Measurements from ENCODE around the gene MARCHF6. TPM values are rescaled to one million over a fixed set of nuclear protein-coding genes. Genes with fewer than 3 reads are reported as not detected.
A peak's percentile ranks its signal among the peaks of the same experiment; 100 is the strongest.
"Not testable (repeated sequence)": the region's sequence is repeated elsewhere in the genome, so short reads cannot be mapped to it uniquely, and the experiment has no call there.

MARCHF6 gene, protein sequence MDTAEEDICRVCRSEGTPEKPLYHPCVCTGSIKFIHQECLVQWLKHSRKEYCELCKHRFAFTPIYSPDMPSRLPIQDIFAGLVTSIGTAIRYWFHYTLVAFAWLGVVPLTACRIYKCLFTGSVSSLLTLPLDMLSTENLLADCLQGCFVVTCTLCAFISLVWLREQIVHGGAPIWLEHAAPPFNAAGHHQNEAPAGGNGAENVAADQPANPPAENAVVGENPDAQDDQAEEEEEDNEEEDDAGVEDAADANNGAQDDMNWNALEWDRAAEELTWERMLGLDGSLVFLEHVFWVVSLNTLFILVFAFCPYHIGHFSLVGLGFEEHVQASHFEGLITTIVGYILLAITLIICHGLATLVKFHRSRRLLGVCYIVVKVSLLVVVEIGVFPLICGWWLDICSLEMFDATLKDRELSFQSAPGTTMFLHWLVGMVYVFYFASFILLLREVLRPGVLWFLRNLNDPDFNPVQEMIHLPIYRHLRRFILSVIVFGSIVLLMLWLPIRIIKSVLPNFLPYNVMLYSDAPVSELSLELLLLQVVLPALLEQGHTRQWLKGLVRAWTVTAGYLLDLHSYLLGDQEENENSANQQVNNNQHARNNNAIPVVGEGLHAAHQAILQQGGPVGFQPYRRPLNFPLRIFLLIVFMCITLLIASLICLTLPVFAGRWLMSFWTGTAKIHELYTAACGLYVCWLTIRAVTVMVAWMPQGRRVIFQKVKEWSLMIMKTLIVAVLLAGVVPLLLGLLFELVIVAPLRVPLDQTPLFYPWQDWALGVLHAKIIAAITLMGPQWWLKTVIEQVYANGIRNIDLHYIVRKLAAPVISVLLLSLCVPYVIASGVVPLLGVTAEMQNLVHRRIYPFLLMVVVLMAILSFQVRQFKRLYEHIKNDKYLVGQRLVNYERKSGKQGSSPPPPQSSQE
- total RNA-seq: 100 to 1,000 TPM; 197 to 198 TPM
- 10 to 100 TPM; 31.5 to 44.0 (median 38.0) TPM for polyA plus RNA-seq
- total RNA-seq: 127 to 226 (median 180) reads per million in 6 experiments

DNA sequence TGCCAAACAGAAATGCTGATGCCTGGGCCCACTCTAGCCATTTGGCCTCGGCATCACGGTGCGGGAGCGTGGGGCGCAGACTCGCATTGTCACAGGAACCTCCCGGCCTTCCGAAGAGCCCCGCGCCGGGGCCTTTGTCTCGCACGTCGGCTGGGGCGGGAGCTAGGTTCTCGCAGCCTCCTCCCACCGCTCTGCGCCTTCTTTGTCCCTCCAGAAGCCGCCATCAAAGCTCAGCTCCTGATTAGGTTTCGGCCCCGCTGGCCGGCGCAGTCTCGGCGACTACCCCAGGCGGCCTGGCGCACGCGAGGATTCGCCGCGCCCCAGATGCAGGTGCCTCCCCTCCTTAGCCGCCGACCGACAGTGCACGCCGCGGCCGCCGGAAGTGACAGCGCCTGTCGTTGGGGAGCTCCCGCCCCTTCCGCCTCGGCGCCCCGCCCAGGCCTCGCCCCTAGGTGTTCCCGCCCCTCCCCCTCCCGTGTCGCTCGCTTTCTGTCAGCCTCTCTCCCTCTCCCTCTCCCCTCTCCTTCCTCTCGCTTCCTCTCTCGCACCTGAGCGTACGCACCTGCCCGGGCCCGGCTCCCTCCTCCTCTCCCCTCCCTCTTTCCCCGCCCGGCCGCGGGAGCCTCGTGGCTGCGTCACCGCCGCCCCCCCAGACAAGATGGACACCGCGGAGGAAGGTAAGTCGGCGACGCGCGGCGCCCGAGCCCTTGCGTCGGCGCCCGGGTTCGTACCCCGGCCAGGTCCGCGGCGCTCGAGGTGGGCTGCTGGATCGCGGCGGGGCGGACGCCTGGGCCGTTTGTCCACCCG lies at the start of gene MARCHF6:
Gene MARCHF6 (plus strand): TSS at position 455 of the 807 bp plus-strand sequence. CDS start 204 bp downstream, at position 659.
- no peaks in the 10 kb centered on the region for H3K36me3 Mint-ChIP-seq
- H3K4me1 Mint-ChIP-seq: peaks cover 19 to 52% (median 43%) of the 10 kb centered on the region in 4 donors
- POLR2A ChIA-PET: interaction anchor here (0.6 to 1.6 kb wide), 20 partner anchors 11 to 106 kb away, joined by 3 to 30 read pairs (median 4); partner anchors contain the start of genes ATPSCKMT, CCT5 and ROPN1L
- H3K27me3 Mint-ChIP-seq: no peaks in the 10 kb centered on the region
- peak within 1 kb of the TSS; percentile 92 to 99 (median 98) for H3K4me3 Mint-ChIP-seq
- DNase-seq: peak; percentile 91 to 98 (median 95)
- ATAC-seq: peak; percentile 83 to 87
- H3K9me3 Mint-ChIP-seq: no peaks in the 10 kb centered on the region
- peak within 1 kb of the TSS; percentile 93 to 99 (median 99) for H3K27ac Mint-ChIP-seq

DNA sequence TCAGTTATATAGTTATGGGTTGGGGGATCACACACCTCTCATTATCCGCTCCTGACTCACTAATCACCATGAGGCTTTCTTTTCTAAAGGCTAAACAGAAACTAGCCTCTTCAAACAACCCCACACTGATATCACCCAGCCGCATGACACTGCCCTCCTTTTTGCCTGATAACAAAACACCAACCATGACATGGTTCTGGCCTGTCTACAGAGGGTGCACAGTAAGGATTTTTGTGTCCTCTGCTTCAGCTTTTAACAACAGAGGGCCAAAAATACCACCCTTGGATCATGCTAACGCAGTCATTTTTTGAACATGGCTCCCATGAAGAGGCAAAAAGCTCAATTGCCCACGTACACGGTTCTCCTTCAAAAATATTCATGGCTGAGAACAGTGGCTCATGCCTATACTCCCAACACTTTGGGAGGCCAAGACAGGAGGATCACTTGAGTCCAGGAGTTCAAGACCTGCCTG lies 49.8 kb upstream of the MARCHF6 start:
- no peak for DNase-seq
- H3K9me3 Mint-ChIP-seq: no peaks in the 10 kb centered on the region
- peaks cover 5 to 9% (median 6%) of the 10 kb centered on the region in 4 donors for H3K4me1 Mint-ChIP-seq
- no peak overlapping the region for H3K4me3 Mint-ChIP-seq
- H3K27me3 Mint-ChIP-seq: peaks cover 1 to 22% (median 17%) of the 10 kb centered on the region in 5 donors
- H3K36me3 Mint-ChIP-seq: no peaks in the 10 kb centered on the region
- ATAC-seq: no peak
- H3K27ac Mint-ChIP-seq: no peak overlapping the region
- POLR2A ChIA-PET: no interaction called here

DNA sequence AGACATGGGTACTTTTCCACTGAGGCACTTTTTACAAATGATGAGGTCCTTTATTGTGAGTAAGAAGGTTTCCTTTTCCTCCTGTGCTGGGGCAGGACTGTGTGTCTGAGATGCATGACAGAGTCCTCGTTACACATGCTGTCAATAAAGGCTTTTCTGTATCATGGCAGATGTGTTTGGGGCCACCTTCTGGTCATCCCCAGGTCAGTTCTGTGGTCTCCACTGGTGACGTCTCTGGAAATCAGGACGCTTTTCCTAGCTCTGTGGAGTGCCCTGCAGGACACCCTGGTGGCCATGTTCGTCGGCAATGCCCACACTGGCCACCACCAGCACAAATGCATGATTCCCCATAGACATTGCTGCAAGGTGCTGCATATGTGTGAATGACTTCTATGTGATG lies 48.6 kb upstream of the MARCHF6 start:
- POLR2A ChIA-PET: no interaction called here

DNA sequence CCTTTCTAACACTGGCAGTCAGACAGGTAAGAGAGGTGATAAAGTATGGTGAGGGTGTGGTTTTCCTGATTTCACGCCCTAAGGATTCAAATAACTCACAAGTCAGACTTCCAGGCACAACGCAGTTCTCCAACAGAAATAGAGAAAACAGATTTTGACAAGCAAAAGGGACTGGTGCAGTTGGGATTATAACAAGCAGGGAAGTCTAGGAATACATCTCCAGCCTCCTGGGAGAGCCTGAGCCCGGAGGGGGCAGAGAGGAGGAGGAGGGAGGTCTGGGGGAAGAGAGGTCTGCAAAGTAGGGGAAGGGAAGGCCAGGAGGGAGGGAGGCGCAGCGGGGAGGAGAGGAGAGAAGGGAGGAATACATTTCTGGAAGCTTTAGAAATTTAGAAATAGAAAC lies 47.4 kb upstream of the MARCHF6 start:
- Mint-ChIP-seq H3K27me3 (peaks cover 1 to 28% (median 22%) of the 10 kb centered on the region in 5 donors), H3K36me3 (no peaks in the 10 kb centered on the region), H3K27ac (no peak overlapping the region), H3K4me1 (peaks cover 5 to 9% (median 6%) of the 10 kb centered on the region in 4 donors), H3K4me3 (peak overlapping the region in 5 of 10 donors; percentile 22 to 88 (median 30)), H3K9me3 (no peaks in the 10 kb centered on the region)
- DNase-seq: no peak
- ATAC-seq: no peak
- POLR2A ChIA-PET: no interaction called here

More for the DNA sequence above, 48.6 kb upstream of the MARCHF6 start:
- no peak overlapping the region for H3K4me3 Mint-ChIP-seq
- peaks cover 1 to 26% (median 18%) of the 10 kb centered on the region in 5 donors for H3K27me3 Mint-ChIP-seq
- H3K36me3 Mint-ChIP-seq: no peaks in the 10 kb centered on the region
- no peak for DNase-seq
- peaks cover 5 to 9% (median 6%) of the 10 kb centered on the region in 4 donors for H3K4me1 Mint-ChIP-seq
- no peaks in the 10 kb centered on the region for H3K9me3 Mint-ChIP-seq
- no peak for ATAC-seq
- no peak overlapping the region for H3K27ac Mint-ChIP-seq

DNA sequence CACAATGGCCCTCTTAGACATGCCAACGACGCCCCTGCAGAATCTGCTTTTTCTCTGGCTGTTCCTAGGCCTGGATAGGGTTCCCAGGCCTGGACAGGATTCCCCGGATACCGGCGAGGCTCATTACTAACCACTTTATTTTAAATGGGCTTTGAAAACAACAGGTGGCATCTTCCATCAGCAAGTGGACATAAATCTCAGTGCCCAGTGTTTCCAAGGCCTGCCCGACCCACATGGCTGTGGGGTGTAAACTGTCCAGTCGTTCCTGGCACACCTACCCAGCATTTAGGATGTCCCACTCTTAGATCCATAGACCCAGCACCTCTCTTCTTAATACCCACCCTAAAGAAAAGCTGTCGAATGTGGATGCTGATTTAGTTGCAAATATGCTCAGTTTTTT lies 46.7 kb upstream of the MARCHF6 start:
- POLR2A ChIA-PET: no interaction called here
- H3K4me3 Mint-ChIP-seq: peak overlapping the region; percentile 16 to 96 (median 86)
- H3K9me3 Mint-ChIP-seq: no peaks in the 10 kb centered on the region
- peaks cover 5 to 9% (median 6%) of the 10 kb centered on the region in 4 donors for H3K4me1 Mint-ChIP-seq
- peak overlapping the region in 1 of 10 donors; percentile 34 for H3K27ac Mint-ChIP-seq
- ATAC-seq: no peak
- no peak for DNase-seq
- H3K36me3 Mint-ChIP-seq: no peaks in the 10 kb centered on the region
- H3K27me3 Mint-ChIP-seq: peaks cover 5 to 28% (median 25%) of the 10 kb centered on the region in 5 donors

DNA sequence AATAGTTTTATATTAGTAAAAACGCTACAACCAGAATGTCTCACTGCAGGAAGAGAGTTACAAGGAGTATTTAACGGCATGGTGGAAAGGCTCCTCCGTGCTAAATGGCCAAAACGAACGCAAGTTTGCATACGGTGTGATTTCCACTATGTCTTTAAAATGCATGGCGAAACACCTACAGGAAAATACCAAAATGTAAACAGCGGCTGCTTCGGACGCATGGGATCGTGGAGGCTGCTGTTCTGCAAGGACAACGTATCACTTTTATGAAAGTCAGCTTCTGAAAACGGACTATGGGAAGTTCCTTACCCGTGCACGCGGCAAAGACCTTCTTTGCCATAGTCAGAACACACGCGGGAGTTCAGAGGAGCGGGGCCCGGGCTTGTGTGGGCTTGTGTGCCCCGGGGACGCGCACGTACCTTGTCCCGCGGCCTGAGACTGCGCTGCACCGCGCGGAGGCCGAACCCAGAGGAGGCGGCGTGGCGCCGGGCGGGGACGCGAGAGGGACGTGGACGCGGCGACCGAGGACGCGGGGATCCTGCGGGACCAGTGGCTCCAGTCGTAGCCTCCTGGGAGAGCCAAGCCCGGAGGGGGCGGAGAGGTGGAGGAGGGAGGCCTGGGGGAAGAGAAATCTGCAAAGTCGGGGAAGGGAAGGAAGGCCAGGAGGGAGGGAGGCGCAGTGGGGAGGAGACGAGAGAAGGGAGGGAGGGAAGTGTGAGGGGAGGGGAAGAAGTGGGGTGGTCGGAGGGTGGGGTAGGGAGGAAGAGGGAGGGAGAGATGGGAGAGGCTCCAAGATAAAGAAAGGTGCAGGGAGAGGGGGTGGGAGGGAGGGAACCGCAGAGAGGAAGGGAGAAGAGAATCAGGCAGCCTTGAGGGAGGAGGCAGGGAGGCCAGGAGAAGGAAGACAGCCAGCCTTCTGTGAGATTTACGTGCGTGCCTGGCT lies 46.0 kb upstream of the MARCHF6 start, which contains the start of gene CMBL:
Gene CMBL (minus strand): TSS at position 697 of the 943 bp plus-strand sequence. CDS start 17,140 bp downstream, outside the sequence.
- DNase-seq (peak in 5 of 10 donors; percentile 18 to 30 (median 27)), ATAC-seq (peak; percentile 87 to 96)
- POLR2A ChIA-PET: no interaction called here
- peak within 1 kb of the TSS in 5 of 10 donors; percentile 7 to 83 (median 34) for H3K27ac Mint-ChIP-seq
- H3K36me3 Mint-ChIP-seq: no peaks in the 10 kb centered on the region
- no peaks in the 10 kb centered on the region for H3K9me3 Mint-ChIP-seq
- H3K4me1 Mint-ChIP-seq: peaks cover 5 to 9% (median 6%) of the 10 kb centered on the region in 4 donors
- peak within 1 kb of the TSS; percentile 81 to 96 (median 88) for H3K4me3 Mint-ChIP-seq
- peaks cover 5 to 28% (median 25%) of the 10 kb centered on the region in 5 donors for H3K27me3 Mint-ChIP-seq

DNA sequence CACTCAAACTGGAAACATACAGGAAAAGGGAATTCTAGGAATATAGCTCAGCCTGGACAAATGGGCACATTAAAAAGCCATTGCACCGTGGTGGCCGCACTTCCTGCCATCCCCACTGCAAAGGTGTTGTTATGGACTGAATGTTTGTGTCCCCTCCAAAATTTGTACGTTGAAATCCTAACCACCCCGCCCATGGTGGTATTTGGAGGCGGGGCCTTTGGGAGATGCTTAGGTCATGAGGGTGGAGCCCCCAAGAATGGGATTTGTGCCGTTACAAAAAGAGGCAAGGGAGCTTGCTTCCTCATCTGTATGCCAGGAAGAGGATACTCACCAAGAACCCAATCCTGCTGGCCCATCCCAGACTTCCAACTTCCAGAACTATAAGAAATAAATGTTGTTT lies 44.7 kb upstream of the MARCHF6 start:
- Mint-ChIP-seq H3K4me3 (peak overlapping the region in 9 of 10 donors; percentile 30 to 78 (median 47)), H3K9me3 (no peaks in the 10 kb centered on the region), H3K27me3 (peaks cover 5 to 28% (median 25%) of the 10 kb centered on the region in 5 donors), H3K36me3 (no peaks in the 10 kb centered on the region), H3K27ac (no peak overlapping the region), H3K4me1 (peaks cover 5 to 9% (median 6%) of the 10 kb centered on the region in 4 donors)
- POLR2A ChIA-PET: no interaction called here
- DNase-seq: no peak
- no peak for ATAC-seq

DNA sequence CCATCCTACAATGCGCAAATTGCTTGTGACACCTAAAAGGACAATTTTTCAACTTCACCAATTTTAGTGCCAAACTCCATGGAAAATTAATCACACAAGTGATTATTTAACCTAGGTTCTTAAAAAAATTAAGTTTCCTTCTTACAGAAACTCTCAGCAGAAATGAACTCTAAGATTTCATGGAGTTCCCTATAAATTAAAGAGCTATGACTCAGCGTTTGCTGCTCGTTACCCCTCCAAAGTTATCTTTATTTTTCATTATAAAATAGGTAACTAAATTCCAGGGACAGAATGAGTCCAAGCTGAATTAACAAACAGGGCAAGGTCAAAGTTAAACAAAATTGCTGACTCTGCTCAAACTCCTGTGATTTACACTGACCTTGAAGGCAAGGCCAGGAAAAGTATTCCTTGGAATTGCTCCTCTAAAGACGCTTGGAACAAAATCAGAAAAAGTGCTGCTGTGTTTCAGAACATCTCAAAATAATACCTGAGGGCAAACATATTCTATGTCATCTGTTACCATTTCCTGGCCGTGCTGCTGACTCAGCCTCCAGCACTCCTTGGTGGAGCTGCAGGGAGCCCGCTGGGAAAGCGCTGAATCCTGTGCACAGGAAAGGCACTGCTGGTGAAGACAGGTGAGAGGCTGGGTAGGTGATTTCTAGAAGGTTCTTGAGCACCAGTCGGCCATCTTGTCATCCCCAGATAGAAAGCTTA lies 43.3 kb upstream of the MARCHF6 start:
- no peak overlapping the region for H3K27ac Mint-ChIP-seq
- POLR2A ChIA-PET: no interaction called here
- peaks cover 5 to 28% (median 24%) of the 10 kb centered on the region in 5 donors for H3K27me3 Mint-ChIP-seq
- peaks cover 5 to 9% (median 6%) of the 10 kb centered on the region in 4 donors for H3K4me1 Mint-ChIP-seq
- H3K36me3 Mint-ChIP-seq: no peaks in the 10 kb centered on the region
- H3K9me3 Mint-ChIP-seq: no peaks in the 10 kb centered on the region
- DNase-seq (no peak), ATAC-seq (no peak)
- no peak overlapping the region for H3K4me3 Mint-ChIP-seq

DNA sequence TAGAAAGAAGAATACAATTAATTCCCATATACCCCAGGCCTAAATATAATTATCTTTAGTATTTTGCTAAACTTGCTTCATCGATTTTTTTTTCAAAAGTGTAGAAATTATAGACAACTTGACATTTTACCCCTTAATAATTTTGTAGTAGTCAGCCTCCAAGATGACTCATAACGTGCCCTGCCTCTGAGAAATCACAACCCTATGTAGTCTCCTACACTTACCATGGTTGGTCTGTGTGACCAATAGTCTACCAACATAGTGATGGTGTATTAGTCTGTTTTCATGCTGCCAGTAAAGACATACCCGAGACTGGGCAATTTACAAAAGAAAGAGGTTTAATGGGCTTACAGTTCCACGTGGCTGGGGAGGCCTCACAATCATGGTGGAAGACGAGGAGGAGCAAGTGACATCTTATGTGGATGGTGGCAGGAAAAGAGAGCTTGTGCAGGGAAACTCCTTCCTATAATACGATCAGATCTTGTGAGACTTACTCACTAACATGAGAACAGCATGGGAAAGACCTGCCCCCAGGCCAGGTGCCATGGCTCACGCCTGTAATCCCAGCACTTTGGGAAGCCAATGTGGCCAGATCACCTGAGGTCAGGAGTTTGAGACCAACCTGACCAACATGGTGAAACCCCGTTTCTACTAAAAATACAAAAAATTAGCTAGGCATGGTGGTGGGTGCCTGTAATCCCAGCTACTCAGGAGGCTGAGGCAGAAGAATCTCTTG lies 42.5 kb upstream of the MARCHF6 start:
- POLR2A ChIA-PET, H3K4me1 Mint-ChIP-seq, H3K27ac Mint-ChIP-seq, H3K36me3 Mint-ChIP-seq, H3K4me3 Mint-ChIP-seq, H3K9me3 Mint-ChIP-seq, DNase-seq, ATAC-seq: not testable (repeated sequence)
- H3K27me3 Mint-ChIP-seq: peaks cover 5 to 28% (median 21%) of the 10 kb centered on the region in 5 donors

All from naive thymus-derived CD8-positive, alpha-beta T cell (primary cell).